ENCODE results near the gene CTU2. TPM values are rescaled to one million over a fixed set of nuclear protein-coding genes. Genes with fewer than 3 reads are reported as not detected.
A peak's percentile ranks its signal among the peaks of the same experiment; 100 is the strongest.

Gene CTU2
- total RNA-seq, 1 donor from 2014 or later: 22.7 TPM

DNA sequence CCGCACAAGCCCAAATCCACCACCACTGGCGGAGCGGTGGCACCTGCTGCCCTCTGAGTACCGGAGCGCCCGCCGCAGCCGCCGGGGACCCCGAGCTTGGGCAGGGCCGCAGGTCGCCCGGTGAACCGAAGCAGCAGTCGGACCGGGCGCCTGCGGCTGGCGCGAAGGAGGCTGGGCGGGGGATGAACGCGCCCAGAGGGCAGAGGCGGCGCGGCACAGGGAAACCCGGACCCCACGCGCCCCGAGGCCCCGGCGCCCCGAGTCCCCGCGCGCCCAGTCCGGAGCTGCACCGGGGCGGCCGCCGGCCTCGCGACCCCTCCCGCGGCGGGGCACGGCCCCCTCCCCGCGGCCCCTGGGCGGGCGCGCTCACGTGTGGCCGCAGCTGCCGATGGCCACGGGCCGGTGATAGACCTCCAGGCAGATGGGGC lies 488 bp upstream of the CTU2 start:
- DNase-seq: no peak
- intact Hi-C loops (cut with micrococcal nuclease): no loop called here
- ATAC-seq: peak; percentile 19

DNA sequence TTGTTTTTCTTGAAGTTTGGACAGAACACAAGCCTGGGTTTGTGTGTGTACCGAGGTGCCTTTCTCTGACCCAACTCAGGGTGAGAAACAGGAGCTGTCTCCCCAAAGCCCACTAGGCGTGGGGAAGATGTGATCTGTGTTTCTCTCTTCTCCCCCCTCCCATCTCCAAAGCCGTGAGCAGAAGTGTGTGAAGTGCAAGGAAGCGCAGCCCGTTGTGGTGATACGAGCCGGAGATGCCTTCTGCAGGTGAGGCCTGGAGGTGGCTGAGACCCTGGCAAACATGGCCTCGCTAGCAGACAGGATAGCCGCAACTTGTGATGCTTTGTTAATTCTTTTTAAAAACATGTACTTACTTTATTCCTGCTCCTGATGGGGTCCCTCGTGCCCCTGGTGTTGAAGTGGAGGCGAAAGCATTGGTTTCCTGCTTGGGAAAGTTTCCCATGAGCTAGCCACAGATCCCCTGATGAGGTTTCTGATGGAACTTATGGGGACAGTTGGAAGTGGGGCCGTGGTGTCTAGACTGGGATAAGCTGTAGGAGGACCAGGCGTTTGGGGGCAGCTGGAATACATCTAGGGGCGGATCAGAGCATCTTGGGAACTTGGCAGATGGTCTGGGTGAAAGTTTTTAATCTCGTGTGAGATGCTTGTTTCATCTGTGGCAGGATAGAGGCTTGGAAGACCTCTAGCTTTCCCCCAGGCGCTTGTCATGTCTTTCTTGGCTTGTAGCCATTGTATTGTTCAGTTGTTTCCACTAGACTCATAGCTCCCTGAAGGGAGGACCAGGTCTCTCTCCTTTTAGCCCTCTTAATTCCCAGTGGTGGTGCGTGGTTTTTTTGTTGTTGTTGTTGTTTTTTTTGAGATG lies 893 bp downstream of the CTU2 start:
- DNase-seq (no peak), ATAC-seq (no peak)
- intact Hi-C loops (cut with micrococcal nuclease): no loop called here

DNA sequence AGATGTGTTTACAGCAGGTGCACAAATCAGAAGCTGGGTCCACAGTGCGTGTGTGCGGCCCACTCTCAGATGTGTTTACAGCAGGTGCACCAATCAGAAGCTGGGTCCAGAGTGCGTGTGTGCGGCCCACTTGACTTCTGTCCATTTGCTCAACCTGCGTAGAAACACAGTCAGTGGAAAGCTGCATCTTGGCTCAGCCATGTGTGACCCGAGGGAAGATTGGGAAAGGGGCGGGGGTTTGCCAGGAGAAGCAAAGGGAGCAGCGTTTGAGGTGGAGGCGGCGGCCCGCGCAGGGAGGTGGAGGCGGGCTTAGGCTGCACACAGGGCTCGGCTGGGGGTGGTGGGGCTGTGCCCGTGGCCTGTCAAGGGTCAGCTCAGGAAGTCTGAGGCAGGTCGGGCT lies 4.3 kb downstream of the CTU2 start:
- ATAC-seq: no peak
- DNase-seq: no peak
- intact Hi-C loops (cut with micrococcal nuclease): no loop called here

DNA sequence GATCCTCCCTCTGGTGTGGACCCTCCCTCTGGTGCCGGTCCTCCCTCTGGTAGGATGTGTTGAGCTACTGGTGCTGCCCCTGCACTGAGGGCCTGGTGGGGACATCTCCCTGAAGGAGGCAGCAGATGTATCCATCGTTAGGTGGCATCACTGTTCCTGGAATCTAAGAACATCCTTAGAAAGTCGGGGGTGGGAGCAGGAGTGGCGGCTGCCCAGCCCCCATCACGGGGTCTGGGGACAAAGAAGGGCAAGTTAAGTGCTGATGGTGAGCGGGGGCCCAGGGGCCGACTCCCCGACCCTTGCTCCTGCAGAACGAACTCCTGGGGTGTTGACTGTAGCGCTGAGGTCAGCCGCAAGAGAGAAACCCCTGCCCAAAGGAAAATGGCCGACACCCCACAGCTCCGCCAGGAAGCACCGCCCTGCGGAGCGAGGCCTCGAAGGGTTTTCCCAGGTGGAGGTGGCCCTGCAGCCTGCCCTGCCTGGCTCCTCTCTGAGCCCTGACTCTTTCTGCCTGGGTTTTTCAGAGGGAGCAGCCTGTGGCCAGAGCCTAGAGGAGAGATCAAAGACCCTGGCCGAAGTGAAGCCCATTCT lies 5.5 kb downstream of the CTU2 start:
- DNase-seq (no peak), ATAC-seq (no peak)
- intact Hi-C loops (cut with micrococcal nuclease): no loop called here

DNA sequence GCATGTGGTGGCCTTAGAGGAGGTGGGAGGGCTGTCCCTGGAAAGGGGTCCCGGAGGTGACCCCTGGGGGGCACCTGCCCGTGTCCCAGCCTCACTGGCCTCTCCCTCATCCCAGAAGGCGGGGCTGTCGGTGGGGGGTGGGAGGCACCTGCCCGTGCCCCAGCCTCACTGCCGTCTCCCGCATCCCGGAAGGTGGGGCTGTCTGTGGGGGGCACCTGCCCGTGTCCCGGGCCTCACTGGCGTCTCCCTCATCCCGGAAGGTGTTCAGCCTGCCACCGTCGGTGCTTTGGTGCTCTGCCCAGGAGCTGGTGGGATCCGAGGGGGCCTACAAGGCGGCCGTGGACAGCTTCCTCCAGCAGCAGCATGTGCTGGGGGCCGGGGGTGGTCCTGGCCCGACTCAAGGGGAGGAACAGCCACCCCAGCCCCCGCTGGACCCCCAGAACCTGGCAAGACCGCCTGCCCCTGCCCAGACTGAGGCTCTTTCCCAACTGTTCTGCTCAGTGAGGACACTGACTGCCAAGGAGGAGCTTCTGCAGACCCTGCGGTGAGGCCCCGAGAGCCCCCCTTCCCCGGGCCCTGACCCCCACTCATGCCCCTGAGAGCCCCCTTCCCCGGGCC lies 6.2 kb downstream of the CTU2 start:
- DNase-seq: no peak
- intact Hi-C loops (cut with micrococcal nuclease): no loop called here
- ATAC-seq: no peak

DNA sequence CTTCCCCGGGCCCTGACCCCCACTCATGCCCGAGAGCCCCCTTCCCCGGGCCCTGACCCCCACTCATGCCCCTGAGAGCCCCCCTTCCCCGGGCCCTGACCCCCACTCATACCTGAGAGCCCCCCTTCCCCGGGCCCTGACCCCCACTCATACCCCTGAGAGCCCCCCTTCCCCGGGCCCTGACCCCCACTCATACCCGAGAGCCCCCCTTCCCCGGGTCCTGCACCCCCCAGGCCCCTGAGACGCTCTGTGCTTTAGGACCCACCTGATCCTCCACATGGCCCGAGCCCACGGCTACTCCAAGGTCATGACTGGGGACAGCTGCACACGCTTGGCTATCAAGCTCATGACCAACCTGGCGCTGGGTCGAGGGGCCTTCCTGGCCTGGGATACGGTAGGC lies 6.8 kb downstream of the CTU2 start:
- no peak for DNase-seq
- no peak for ATAC-seq

DNA sequence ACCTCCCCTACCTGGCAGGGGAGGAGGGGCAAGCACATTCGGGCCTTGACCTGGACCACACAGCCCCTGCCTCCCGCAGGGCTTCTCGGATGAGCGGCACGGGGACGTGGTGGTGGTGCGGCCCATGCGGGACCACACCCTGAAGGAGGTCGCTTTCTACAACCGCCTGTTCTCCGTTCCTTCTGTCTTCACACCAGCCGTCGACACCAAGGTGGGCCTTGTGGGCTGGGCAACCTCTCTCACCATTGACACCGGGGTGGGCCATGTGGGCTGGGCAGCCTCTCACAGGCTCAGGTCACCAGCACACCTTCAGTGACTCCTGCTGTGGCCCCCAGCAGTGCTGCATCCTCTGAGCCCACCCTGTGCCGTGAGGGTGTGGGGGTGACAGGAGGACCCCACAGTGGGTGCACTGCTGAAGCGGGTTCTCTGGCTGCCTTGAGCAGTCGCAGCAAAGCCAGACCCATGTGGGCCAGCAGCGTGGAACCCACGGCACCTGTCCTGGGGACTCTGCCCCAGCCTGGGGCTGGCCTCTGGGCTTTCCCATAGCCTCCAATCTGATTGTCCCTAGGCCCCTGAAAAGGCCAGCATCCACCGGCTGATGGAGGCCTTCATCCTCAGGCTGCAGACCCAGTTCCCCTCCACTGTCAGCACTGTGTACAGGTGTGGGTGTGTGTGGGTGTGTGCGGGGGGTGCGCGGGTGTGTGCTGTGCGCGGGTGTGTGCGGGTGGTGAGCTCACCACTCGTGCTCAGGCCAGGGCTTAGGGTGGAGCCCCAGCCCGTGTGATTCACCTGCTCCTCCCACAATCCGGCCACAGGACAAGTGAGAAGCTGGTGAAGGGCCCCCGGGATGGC lies 7.5 kb downstream of the CTU2 start:
- ATAC-seq (no peak), DNase-seq (no peak)
- intact Hi-C loops (cut with micrococcal nuclease): no loop called here

More for the DNA sequence above, 6.8 kb downstream of the CTU2 start:
- intact Hi-C loops (cut with micrococcal nuclease): no loop called here

DNA sequence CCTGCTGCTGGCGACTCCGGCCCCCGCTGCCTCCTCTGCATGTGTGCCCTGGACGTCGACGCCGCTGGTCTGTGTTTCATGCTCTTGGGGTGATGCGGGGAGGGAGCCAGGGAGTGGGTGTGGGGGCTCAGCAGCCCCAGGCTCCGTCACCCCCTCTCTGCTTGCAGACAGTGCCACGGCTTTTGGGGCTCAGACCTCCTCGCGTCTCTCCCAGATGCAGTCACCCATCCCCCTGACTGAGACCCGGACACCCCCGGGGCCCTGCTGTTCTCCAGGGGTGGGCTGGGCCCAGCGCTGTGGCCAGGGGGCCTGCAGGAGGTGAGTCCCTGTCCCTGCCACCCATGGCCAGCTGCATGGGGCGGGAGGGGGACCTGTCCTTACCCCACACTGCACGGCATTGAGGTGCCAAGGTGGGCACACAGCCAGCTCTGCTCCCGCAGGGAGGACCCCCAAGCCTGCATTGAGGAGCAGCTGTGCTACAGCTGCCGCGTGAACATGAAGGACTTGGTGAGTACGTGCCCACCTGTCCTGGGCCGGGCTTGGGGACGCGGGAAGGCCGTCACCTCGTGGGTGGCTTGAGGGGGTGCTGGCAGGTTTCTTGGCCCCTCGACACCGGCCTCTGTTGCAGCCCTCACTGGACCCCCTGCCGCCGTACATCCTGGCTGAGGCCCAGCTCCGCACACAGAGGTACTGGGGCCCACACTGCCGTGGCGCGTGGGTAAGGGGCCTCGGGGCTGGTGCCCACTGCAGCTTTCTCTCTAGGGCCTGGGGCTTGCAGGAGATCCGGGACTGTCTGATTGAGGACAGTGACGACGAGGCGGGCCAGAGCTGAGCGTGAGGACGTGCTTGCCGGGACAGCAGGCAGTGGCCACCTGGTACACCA lies 8.4 kb downstream of the CTU2 start:
- ATAC-seq: no peak
- DNase-seq: no peak
- intact Hi-C loops (cut with micrococcal nuclease): no loop called here

DNA sequence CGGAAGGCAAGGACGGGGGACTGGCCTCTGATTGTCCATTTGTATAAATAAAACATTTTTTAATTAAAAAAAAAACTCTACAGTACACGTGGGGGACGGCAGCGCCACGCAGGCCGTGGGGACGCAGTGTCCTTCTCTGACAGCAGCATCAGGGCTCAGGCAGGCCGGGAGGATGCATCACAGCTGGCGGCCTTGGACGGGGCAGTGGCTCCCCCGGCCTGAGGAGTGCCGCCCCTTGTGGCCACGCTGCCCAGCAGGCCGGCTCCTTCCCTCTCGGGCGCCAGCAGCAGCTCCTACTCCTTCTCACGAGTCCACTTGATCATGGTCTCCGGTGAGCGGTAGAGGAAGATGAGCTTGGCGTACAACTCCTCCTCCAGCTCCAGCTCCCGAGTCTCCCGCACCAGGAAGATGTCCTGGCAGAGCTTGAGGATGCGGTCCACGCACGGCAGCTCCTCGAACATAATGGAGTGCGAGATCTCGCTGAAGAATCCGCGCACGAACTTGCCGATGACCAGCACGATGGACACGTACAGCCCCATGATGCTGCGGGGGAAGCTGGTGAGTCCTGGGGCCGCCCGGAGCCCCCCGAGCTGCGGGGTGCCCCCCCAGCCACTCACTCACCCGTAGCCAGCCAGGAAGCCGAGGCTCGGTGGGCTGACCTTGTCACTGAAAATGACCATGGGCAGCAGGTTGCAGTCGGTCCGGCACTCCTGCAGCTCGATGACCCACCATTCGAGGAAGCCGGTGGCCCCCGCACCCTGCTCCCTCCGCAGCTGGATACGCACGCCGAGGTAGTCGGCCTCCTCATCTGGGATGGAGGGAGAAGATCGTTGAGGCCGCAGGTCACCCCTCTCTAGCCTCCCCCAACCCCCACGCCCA lies 9.2 kb downstream of the CTU2 start:
- ATAC-seq: no peak
- DNase-seq: no peak
- intact Hi-C loops (cut with micrococcal nuclease): no loop called here

DNA sequence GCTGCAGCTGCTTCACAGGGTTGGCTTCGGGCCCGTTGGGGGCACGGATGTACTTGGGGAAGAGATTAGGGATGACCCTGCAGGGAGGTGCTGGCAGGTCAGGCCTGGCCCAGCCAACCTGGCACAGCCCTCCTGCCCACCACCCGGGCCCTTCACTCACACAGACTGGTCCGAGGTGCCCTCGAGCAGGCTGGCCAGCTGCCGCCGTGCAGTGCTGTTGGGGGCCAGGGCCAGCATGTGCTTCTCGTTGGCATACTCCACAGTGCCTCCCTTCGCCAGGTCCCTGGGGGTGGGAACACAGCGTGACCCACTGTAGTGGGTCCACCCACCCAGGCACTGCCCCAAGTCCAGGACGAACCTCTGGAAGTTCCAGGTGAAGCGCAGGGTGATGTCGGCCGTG lies 9.9 kb downstream of the CTU2 start:
- ATAC-seq: no peak
- intact Hi-C loops (cut with micrococcal nuclease): no loop called here
- no peak for DNase-seq

DNA sequence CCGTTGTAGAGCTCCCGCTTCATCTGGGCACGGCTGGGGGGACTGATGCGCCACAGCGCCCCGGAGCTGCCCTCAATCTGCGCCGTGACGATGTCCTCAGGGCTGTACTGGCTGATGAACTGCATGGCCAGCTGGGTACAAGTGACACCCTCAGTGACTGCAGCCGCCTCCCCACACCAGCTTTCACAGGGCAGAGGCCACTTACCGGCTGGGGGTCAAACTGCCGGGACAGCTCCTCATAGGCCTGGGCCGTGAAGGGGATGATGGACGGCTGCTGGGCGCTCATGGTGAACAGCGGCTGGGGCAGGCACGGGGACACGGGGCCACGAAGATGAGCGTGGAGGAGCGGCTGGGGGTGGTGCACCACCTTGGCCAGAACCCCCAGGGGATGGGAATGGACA lies 10.3 kb downstream of the CTU2 start:
- intact Hi-C loops (cut with micrococcal nuclease): no loop called here
- no peak for ATAC-seq
- no peak for DNase-seq

DNA sequence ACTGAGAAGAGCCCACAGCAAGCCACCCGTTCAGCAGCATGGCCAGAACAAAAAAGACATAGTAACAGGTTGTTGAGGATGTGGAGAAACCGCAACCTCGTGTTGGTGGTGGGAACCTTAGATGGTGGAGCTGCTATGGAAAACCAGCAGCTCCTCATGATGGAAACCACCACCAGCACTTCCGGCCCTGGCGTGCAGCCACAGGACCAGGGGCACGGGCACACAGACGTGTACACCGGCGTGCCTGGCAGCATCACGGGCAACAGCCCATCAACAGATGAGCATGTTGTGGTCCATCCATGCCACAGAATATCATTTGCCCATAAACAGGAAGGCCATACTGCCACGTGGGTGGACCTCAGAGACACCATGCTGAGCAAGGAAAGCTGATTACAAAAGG lies 11.9 kb downstream of the CTU2 start:
- DNase-seq (no peak), ATAC-seq (no peak)
- intact Hi-C loops (cut with micrococcal nuclease): no loop called here

DNA sequence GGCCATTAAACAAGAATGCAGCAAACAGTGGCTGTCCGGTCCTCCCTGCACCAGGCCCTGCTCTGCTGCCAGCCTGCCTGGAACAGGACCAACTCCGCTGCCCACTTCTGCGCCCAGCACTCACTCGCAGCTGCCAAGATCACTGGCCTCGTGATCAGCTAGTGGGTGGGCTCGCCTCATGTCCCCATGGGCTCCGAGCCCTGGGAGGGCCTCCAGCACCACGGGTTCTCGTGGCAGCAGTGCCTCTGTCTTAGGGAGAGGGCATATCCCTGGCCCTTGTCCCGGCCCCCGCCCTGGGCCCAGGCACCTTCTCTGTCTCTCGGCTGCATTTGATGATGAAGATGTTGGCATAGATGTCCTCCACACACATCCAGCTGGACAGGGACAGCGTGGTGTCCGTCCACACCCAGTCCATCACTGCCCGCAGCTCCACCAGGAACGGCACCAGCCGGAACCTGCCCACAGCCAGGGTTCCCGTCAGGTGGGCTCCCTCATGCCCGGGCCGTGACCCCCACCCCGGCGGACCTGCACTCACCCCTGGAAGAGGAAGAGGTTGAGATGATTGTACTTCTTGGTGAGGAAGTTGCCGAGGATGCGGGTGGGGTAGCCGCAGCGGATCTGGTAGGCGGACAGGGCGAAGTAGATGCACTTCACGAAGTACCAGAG lies 13.1 kb downstream of the CTU2 start:
- intact Hi-C loops (cut with micrococcal nuclease): no loop called here
- ATAC-seq: peak; percentile 84
- DNase-seq: peak; percentile 76

DNA sequence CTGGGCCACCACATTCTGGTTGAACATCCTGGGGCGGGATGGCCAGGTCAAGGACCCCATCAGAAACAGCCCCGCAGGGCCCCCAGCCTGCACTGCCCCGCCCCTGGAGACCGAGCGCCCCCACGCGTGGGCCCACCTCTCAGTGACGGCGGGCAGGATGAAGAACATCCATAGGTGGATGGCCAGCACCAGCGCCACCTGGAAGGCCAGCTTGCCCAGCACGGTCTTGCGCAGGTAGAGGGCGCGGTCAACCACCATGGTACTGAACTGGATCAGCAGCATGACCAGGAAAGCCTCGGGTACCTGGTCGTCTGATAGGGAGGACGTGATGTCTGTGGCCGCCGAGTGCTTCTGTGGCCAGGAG lies 13.6 kb downstream of the CTU2 start:
- intact Hi-C loops (cut with micrococcal nuclease): no loop called here
- DNase-seq (no peak), ATAC-seq (no peak)

DNA sequence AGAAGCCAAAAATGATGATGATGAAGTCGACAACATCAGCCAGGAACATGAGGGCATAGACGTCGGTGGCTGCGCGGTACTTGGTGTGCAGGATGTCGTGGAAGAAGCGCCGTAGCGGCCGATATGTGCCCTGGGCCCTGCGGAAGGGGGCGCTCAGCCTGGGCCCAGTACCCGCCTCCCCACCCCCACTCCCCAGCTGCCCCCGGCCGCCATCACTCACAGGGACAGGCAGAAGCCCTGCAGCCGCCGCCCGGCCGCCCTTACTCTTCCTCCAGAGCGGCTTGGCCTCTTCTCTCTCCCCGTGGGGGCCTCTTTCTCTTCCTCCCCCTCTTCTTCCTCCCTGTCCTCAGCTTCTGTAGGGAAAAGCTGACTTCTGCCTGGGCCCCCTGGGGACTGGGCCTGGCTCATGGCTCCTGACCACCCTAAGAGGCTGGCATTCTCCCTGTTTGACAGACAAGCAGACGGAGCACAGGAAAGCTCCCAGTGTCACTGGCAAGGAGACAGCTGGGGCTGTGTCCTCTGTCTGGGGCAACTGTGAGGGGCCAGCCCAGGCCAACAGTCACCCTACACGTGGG lies 14.2 kb downstream of the CTU2 start:
- intact Hi-C loops (cut with micrococcal nuclease): no loop called here
- ATAC-seq (no peak), DNase-seq (no peak)

DNA sequence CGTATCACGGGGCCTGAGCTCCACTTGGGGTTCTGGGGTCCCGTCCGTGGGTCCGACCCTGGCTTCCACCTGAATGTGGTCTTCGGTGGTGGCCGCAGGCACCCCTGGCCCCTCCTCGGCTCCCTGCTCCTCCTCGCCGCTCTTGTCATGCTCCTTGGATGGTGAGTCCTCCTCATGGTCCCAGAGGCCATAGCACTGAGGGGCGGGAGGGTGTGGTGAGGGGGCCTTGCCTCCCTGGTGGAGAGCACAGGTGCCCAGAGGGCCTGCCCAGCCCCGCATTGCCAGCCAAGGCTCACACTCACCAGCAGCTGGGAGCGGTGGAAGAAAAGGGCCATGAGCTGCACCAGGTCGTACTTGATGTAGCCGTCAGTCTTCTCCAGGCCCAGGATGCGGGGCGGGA lies 14.9 kb downstream of the CTU2 start:
- ATAC-seq (no peak), DNase-seq (no peak)
- intact Hi-C loops (cut with micrococcal nuclease): no loop called here
